Rectal smooth muscle tissue (tissue), 1 donor: ENCODE data around the gene USP40.

ENCODE experiments used
- H3K27ac ChIP-seq: one replicate; pipeline ENCODE4 v1.7.0; 2013; ENCODE audit warnings: low read depth, low read length, inconsistent platforms
- H3K27me3 ChIP-seq: one replicate; pipeline ENCODE4 v1.7.0; 2013; ENCODE audit warnings: low read length; ENCODE audit not compliant: control insufficient read depth, insufficient read depth
- H3K36me3 ChIP-seq: one replicate; pipeline ENCODE4 v1.7.0; 2013; ENCODE audit warnings: low read length; ENCODE audit not compliant: control insufficient read depth, insufficient read depth
- H3K4me1 ChIP-seq: one replicate; pipeline ENCODE4 v1.7.0; 2013; ENCODE audit warnings: low read length; ENCODE audit not compliant: control insufficient read depth, insufficient read depth
- H3K4me3 ChIP-seq: one replicate; pipeline ENCODE4 v1.7.0; 2013; ENCODE audit warnings: low read length
- H3K9ac ChIP-seq: one replicate; pipeline ENCODE4 v1.7.0; 2013; ENCODE audit warnings: low read length

Gene USP40

GRCh38 chr2:233428438-233428837 lies 138.1 kb downstream of the USP40 start:
- H3K36me3 ChIP-seq: no peaks in the 10 kb centered on the region
- H3K27me3 ChIP-seq: no peaks in the 10 kb centered on the region
- H3K27ac ChIP-seq: no peak overlapping the region
- no peak overlapping the region for H3K4me3 ChIP-seq
- H3K4me1 ChIP-seq: no peaks in the 10 kb centered on the region
- H3K9ac ChIP-seq: no peak overlapping the region

DNA sequence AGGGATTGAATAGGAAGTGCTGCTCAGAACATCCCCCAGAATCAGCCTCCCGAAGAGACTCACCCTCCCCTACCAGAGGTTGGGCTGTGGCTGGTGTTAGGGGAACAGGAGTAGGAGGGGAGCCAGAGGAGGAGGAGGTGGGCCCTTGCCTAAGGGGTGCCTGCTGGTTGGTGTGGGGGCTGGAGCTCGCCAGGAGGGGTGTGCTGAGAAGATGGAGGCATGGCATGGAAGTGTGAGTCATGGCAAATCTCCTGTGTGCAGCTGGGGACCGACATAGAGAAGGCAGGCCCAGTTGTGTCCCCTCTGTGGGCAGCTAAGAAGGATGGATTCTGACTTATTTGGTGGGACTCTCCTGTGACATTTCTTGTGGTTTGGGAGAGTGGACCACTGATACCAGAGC lies 138.6 kb downstream of the USP40 start:
- Histone ChIP-seq H3K4me1 (no peaks in the 10 kb centered on the region), H3K36me3 (no peaks in the 10 kb centered on the region), H3K4me3 (no peak overlapping the region), H3K27ac (no peak overlapping the region), H3K9ac (no peak overlapping the region), H3K27me3 (no peaks in the 10 kb centered on the region)

DNA sequence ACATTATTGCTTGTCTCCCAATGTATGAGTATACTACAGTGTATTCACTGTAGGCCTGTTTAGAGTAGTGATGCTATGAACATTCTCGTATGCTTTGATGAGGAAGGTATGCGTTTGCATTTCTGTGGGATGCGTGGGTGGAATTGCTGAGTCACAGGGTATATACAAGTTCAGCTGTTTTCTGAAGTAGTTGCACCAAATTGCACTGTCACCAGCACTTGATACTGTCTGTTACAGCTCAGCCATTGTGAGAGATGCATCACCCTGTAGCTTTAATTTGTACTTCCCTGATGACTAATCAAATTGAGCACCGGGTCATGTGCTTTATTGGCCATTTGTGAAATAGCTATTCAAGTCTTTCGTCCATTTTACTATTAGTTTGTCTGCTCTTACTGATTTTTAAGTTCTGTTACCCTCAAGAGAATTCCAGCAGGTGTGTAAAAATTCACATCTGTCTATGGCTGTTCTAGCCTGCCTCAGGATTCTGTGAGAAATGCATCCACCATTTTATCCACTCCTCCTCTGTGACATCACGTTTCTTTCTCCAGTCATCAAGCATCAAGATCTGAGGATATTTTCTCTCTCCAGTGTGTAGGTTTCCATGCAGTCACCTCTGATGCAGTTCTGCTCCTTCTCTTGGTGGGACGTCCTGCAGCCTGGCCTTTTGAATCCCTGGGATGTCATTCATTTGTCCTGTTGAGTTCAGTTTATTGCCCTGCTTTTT lies 139.8 kb downstream of the USP40 start:
- no peak overlapping the region for H3K27ac ChIP-seq
- H3K4me3 ChIP-seq: no peak overlapping the region
- no peaks in the 10 kb centered on the region for H3K4me1 ChIP-seq
- H3K27me3 ChIP-seq: no peaks in the 10 kb centered on the region
- H3K36me3 ChIP-seq: no peaks in the 10 kb centered on the region
- H3K9ac ChIP-seq: no peak overlapping the region
